Cardiac muscle cell (in vitro differentiated cells and primary cell): ENCODE measurements around the gene SMTNL2. TPM values are rescaled to one million over a fixed set of nuclear protein-coding genes. Genes with fewer than 3 reads are reported as not detected.
"Not testable (repeated sequence)": the region's sequence is repeated elsewhere in the genome, so short reads cannot be mapped to it uniquely, and the experiment has no call there.

Source experiments
- DNase-seq, 2 donors: peaks; one replicate each; pipeline versions ENCODE4 v3.0.0 to v3.0.0-alpha.2; 2010 to 2017; ENCODE audit warnings: low read depth in 1 of 2, low spot score in 1 of 2
- H3K27ac ChIP-seq: fragments of 200-600 bp; sonication (generic); 2 replicates; pipeline ENCODE4 v1.5.1; 2016
- H3K27me3 ChIP-seq: fragments of 200-600 bp; sonication (generic); 2 replicates; pipeline ENCODE4 v1.6.0; 2016; ENCODE audit warnings: control low read depth
- H3K36me3 ChIP-seq: fragments of 200-600 bp; sonication (generic); 2 replicates; pipeline ENCODE4 v1.5.1; 2016; ENCODE audit warnings: control low read depth
- H3K4me1 ChIP-seq: fragments of 200-600 bp; sonication (generic); 2 replicates; pipeline ENCODE4 v1.8.1; 2017; ENCODE audit warnings: low read depth, mild to moderate bottlenecking, mixed run types
- H3K4me3 ChIP-seq: fragments of 200-600 bp; sonication (generic); 2 replicates; pipeline ENCODE4 v1.5.1; 2016; ENCODE audit warnings: mild to moderate bottlenecking
- H3K9me3 ChIP-seq: fragments of 200-600 bp; sonication (generic); 2 replicates; pipeline ENCODE4 v1.5.1; 2017; ENCODE audit warnings: low read depth, mild to moderate bottlenecking, control low read depth
- CTCF ChIP-seq: IDR thresholded peaks from 2 replicates; pipeline ENCODE4 v1.5.1; 2012; ENCODE audit warnings: low read depth, mild to moderate bottlenecking, low read length
- polyA plus RNA-seq: library from polyadenylated mRNA; unstranded; fragments of >200 nt; fragmentation: Nextera tagmentation; extraction: Ambion mirVana; gene quantifications from 2 replicates; pipeline ENCODE4 v1.2.1, GENCODE V29; 2016
- total RNA-seq: library from RNA; depleted of rRNA; stranded (reverse); fragments of >200 nt; gene quantifications from 2 replicates; pipeline ENCODE4 v1.2.3, GENCODE V29; 2016

The SMTNL2 gene
- total and polyA plus RNA-seq, 2 experiments from 2014 or later = 184 to 269 TPM

- H3K4me3 ChIP-seq = no peak overlapping the region
- DNase-seq = no peak
- no peaks in the 10 kb centered on the region for H3K9me3 ChIP-seq
- H3K36me3 ChIP-seq = no peaks in the 10 kb centered on the region
- no peaks in the 10 kb centered on the region for H3K27me3 ChIP-seq
- no peak for TF ChIP-seq CTCF
- H3K27ac ChIP-seq = no peak overlapping the region
- H3K4me1 ChIP-seq = peaks cover 18% of the 10 kb centered on the region
Measured at GRCh38 chr17:4622375-4622774, 38.0 kb downstream of the SMTNL2 start.

- DNase-seq = peak in 1 of 2 donors; percentile 73
- Histone ChIP-seq H3K4me3 (no peak overlapping the region), H3K27me3 (no peaks in the 10 kb centered on the region), H3K4me1 (peaks cover 9% of the 10 kb centered on the region), H3K9me3 (no peaks in the 10 kb centered on the region), H3K27ac (no peak overlapping the region), H3K36me3 (no peaks in the 10 kb centered on the region)
- TF ChIP-seq CTCF = no peak
Measured at GRCh38 chr17:4623249-4623648, 38.9 kb downstream of the SMTNL2 start.

GRCh38 chr17:4624451-4624911, 40.2 kb downstream of the SMTNL2 start:
- H3K27ac ChIP-seq, H3K4me3 ChIP-seq, H3K36me3 ChIP-seq, H3K4me1 ChIP-seq, H3K9me3 ChIP-seq, H3K27me3 ChIP-seq: not testable (repeated sequence)
- peak in 1 of 2 donors; percentile 27 for DNase-seq

GRCh38 chr17:4625181-4625617, 40.9 kb downstream of the SMTNL2 start:
- DNase-seq = peak in 1 of 2 donors; percentile 29
- peaks cover 9% of the 10 kb centered on the region for H3K4me1 ChIP-seq
- H3K36me3 ChIP-seq = no peaks in the 10 kb centered on the region
- H3K9me3 ChIP-seq = no peaks in the 10 kb centered on the region
- TF ChIP-seq CTCF = no peak
- H3K27me3 ChIP-seq = no peaks in the 10 kb centered on the region
- peak overlapping the region; percentile 37 for H3K27ac ChIP-seq
- H3K4me3 ChIP-seq = no peak overlapping the region

- Histone ChIP-seq H3K27me3 (no peaks in the 10 kb centered on the region), H3K4me1 (peaks cover 9% of the 10 kb centered on the region), H3K9me3 (no peaks in the 10 kb centered on the region), H3K36me3 (no peaks in the 10 kb centered on the region), H3K4me3 (no peak overlapping the region), H3K27ac (no peak overlapping the region)
- no peak for DNase-seq
- TF ChIP-seq CTCF = no peak
Measured at GRCh38 chr17:4626734-4627256, 42.5 kb downstream of the SMTNL2 start.

GRCh38 chr17:4631431-4631830, 47.1 kb downstream of the SMTNL2 start:
- no peak for TF ChIP-seq CTCF
- Histone ChIP-seq H3K27me3 (peaks cover 20% of the 10 kb centered on the region), H3K27ac (no peak overlapping the region), H3K4me3 (no peak overlapping the region), H3K4me1 (peaks cover 9% of the 10 kb centered on the region), H3K9me3 (no peaks in the 10 kb centered on the region), H3K36me3 (no peaks in the 10 kb centered on the region)
- no peak for DNase-seq
